HG02981 (cell line): ENCODE results near the gene CAV2.
"Not testable (repeated sequence)": the region's sequence is repeated elsewhere in the genome, so short reads cannot be mapped to it uniquely, and the experiment has no call there.

Source experiments
- ATAC-seq: cut with Tn5 transposase; IDR thresholded peaks from one replicate; pipeline ENCODE4 v1.9.1; 2021; ENCODE audit warnings: mild to moderate bottlenecking, moderate library complexity; ENCODE audit not compliant: unreplicated experiment

The CAV2 gene, protein sequence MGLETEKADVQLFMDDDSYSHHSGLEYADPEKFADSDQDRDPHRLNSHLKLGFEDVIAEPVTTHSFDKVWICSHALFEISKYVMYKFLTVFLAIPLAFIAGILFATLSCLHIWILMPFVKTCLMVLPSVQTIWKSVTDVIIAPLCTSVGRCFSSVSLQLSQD

DNA sequence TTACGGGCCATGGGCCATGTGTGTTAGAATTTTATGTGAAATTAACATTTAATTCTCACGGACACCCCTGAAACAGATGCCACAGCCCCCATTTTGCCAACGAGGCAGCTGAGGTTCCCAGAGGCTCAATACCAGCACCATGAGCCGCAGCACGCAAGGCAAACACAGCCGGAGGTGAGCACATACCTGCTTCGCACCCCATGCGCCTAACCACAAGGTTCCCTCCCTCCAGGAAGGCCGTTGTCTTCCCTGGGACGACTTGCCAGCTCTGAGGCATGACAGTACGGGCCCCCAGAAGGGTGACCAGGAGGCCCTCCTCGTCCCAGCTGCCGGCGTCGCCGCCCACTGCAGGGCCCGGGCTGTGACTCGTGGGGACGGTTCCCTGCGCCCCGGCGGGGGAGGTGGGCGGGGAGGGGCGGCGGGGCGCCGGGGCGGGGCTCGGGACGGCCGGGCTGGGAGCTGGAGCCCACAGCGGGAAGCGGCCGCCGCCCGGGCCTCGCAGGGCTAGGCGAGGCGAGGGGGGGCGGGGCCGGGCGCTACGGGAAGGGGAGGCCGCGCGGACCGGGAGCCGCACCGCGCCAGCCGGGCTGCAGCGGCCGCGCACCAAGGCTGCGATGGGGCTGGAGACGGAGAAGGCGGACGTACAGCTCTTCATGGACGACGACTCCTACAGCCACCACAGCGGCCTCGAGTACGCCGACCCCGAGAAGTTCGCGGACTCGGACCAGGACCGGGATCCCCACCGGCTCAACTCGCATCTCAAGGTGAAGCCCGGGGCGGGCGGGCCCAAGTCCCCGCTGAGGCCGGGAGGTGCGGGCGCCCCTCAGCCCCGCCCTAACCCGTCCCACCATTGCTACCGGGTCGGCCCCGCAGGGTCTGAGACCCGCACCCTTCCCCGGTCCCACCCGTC lies at the start of gene CAV2:
Gene CAV2, plus strand, starts transcription at position 571 of the 910 bp plus-strand sequence. Its CDS starts 44 bp downstream, at position 615.
- ATAC-seq: no peak

GRCh38 chr7:116449950-116450349 lies 49.6 kb upstream of the CAV2 start:
- ATAC-seq: no peak

GRCh38 chr7:116451957-116452729 lies 47.4 kb upstream of the CAV2 start:
- ATAC-seq: no peak

DNA sequence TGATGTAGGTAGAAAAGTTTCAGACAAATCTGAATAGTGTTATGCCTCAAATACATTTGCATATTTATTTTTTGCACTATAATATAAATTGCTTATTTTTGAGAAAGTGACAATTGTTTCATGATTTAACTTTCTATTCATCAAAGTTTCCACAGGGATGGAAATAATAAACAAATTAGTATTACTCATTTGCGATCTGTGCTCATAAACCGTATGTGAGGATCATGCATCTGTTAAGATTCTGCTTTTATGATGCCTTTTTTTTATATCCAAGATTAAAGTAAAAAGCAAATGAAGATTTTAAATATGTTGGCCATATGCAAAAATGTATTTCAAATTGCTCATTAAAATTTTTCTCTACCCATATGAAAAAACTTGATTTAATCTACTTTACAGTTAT lies 45.2 kb upstream of the CAV2 start:
- no peak for ATAC-seq

DNA sequence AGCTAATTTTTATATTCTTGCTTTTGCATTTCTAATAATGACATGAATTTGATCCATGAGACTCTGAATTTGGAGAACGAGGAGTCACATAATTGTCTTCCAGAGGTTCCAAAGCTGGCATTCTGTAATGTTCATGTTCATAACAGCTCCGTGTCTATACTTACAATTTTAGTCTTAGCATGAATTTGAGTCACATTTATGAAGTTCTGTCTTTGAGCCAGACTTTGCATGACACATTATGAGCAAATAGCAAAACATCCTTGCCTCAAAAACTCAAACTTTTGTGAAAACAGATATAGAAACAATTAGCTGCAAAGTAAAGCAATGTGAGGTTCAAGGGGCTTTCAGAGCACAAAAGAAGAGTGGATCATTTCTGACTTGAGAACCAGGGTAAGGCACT lies 44.5 kb upstream of the CAV2 start:
- ATAC-seq: no peak

GRCh38 chr7:116455499-116455898 lies 44.0 kb upstream of the CAV2 start:
- no peak for ATAC-seq

DNA sequence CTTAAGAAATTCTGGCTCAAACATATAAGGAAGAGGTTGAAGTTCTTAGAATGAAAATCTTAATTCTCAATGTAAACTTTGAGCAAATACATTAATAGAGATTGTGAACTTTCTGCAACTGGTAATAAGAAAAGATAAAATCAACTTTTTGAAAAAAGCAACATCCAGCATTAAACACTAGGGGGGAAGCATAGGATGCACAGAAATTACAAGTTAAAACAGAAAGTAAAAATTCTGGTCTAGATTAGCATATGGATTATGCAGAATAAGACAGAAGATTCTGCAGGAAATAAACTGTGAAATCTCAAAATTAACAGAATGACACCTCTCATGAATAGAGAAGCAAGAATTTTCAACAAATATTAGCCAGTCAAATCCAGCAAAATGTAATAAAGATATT lies 38.0 kb upstream of the CAV2 start:
- ATAC-seq: no peak

DNA sequence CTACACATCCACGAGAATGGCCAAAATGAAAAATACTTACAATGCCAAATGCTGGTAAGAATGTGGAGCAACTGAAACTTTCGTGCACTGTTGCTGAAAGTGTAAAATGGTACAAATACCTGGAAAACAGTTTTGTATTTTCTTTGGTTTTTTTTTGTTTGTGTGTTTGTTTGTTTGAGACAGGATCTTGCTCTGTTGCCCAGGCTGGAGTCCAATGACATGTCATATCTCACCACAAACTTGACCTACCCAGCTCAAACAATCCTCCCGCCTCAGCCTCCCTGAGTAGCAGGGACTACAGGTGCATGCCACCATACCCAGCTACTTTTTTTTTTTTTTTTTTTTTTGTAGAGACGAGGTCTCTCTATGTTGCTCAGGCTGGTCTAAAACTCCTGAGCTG lies 35.6 kb upstream of the CAV2 start:
- no peak for ATAC-seq

DNA sequence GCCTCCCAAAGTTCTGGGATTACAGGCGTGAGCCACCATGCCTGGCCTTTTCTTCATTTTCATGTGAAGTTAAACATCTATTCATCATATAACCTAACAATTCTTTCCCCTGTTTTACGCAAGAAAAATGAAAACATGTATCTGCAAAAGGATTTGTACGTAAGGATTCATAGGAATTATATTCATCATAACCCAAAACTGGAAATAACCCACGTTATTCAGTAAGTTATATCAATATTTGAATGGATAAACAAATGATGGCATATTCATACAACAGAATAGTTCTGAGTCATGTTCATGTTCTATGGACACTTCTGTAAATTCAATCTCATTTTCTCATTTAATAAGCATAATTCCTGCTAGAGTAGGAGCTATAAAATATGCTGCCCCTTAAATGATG lies 35.2 kb upstream of the CAV2 start:
- no peak for ATAC-seq

GRCh38 chr7:116465125-116465524 lies 34.4 kb upstream of the CAV2 start:
- no peak for ATAC-seq

GRCh38 chr7:116468534-116468933 lies 31.0 kb upstream of the CAV2 start:
- no peak for ATAC-seq

- ATAC-seq: no peak
Observed at GRCh38 chr7:116477625-116478024, 21.9 kb upstream of the CAV2 start.

- ATAC-seq: no peak
Observed at GRCh38 chr7:116478834-116479233, 20.7 kb upstream of the CAV2 start.

DNA sequence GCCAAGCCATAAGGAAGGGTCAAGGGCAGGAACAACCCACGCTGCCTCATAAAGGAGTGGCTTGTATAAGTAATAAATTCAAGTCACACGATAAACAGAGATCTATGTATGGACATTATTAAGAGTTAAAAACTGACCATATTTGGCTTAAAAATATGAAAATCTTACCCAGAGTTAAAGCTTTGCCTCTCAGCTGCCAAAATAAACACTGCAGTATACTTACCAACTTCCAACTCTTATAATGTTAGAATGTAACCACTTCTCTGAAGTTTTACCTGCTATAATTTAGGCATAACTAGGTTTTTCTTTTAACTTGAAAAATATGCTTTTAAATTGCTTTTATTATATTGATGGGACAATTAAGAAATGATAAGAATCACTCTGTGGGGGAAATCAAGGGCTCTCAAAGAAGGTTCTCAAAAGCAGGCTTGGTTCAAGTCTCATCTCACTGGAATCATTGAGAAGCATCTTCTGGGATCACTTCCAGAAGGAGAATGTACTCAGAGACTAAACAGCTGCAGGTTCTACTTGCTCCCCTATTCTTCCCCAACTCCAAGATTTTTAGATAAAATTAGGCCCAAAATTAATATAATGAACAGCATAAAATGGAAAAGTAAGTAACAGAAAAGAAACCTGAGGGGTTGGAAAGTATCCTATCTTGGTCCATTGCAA lies 16.1 kb upstream of the CAV2 start:
- ATAC-seq: no peak

GRCh38 chr7:116484389-116484788 lies 15.1 kb upstream of the CAV2 start:
- ATAC-seq: not testable (repeated sequence)

- no peak for ATAC-seq
Observed at GRCh38 chr7:116487907-116488521, 11.5 kb upstream of the CAV2 start.

DNA sequence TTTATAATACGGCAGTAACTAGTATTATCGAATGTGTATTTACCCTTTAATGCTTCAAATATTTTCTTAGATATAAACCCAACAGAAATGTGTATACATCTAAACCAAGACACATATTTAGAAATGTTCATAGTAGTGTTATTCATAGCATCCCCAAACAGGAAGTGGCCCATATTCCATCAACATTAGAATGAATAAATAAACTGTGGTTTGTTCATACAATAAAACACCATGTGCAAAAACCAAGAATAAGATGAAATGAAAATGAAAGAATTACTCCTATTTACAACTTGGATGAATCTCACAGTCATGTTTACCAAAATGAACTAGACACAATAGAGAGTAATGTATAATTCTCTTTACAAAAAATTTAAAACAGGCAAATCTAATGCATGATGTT lies 9.2 kb upstream of the CAV2 start:
- ATAC-seq: no peak

DNA sequence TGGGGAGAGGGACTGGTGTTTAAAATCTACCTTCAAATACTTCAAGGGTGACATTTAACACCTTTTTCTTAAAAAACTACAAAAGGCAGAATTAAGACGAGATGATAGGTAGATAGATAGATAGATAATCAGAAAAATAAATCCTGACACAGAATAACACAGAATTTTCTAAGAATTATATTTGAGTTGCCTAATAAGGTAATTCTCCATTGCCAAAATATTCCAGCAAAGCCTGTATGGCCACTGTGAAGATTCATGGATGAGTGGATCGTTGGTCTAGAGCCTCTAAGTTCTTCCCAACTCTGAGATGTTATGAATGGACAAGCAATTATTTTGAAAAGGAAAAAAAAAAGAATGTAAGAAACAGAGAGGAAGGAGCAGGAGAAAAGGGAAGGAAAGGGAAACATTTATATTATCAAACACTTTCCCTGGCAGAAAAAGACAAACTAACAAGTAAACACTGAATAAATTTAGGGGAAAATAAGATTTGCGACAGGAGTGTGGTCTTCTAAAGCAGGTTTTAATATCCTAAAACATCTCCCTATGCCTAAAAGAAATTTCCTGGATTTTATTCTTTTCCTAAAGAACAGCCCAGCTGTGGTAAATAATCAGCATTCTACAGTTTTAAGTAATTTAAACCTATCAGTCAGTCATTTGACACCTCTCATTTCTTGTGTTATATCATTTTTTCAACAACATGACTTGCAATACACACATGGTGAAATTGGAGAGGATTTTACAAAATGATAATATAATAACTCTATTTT lies 7.5 kb upstream of the CAV2 start:
- no peak for ATAC-seq

- ATAC-seq: no peak
Observed at GRCh38 chr7:116492654-116493109, 6.9 kb upstream of the CAV2 start.

DNA sequence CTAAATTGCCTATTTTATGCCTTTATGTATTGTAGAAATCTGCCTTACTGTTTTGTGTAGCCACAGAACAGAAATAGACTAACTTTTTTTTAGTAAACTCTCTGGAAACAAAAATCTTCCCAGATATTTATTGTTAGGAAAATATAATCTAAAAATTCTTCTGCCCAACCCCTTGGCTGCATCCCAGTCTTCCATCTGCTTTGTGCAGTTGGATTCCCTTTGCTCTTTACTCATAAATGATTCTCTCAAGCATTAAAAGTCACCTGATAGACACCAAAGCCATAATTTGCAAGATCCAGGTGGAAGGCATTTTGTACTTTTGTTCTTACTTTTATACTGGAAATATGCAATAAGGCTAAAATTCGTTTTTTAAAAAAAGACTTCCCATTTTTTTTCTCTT lies 6.1 kb upstream of the CAV2 start:
- ATAC-seq: no peak
